Measurements from ENCODE around the gene TANGO2.

- TF ChIP-seq CTCF (IDR thresholded peaks at IDR 0.05) (no peak), POLR2A (IDR thresholded peaks at IDR 0.05) (no peak)
Observed at GRCh38 chr22:20083157-20083890, 62.4 kb downstream of the TANGO2 start.

All from lower leg skin (tissue), 3 donors.